ENCODE data around the gene CCDC149.

DNA sequence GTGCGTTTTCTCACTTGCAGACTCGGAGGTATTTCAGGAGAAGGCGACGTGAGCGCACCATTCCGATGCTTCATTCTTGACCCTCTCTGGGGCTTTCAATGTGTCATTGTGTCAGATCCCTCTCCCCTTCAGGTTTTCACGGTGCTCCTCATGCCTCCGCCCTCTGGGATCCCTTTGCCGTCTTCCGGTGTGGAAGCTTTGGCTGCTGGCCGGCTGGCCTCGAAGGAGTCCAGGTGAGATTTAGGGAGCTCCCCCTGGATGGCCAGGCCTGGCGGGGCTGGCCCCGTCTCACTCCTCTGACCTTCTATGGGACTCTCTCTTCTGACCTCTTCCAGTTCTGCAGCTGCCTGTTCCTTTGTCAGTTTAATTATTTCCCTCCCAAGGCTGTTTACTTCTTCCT is 104.6 kb downstream of the CCDC149 start:
- TF ChIP-seq POLR2A (IDR thresholded peaks at IDR 0.05; ENCODE audit: low read length) (no peak), GATA1 (IDR thresholded peaks at IDR 0.05; ENCODE audit: low read depth, low read length) (no peak)
